KOPT-K1 (cell line): ENCODE data around the gene TUBB.
A peak's percentile ranks its signal among the peaks of the same experiment; 100 is the strongest.
"Not testable (repeated sequence)": the region's sequence is repeated elsewhere in the genome, so short reads cannot be mapped to it uniquely, and the experiment has no call there.

ENCODE experiments used
- H3K27ac ChIP-seq: fragments of 200-600 bp; sonication (generic); 2 replicates; pipeline ENCODE4 v1.5.1; 2016; ENCODE audit warnings: antibody characterized with exemption, mild to moderate bottlenecking, low read depth, low read length; ENCODE audit not compliant: poor library complexity, severe bottlenecking
- H3K36me3 ChIP-seq: fragments of 200-600 bp; sonication (generic); 2 replicates; pipeline ENCODE4 v1.5.1; 2017; ENCODE audit warnings: antibody characterized with exemption, mild to moderate bottlenecking, low read length, moderate library complexity; ENCODE audit not compliant: insufficient read depth
- H3K9me3 ChIP-seq: fragments of 200-600 bp; sonication (generic); 2 replicates; pipeline ENCODE4 v1.5.1; 2017; ENCODE audit warnings: antibody characterized with exemption, low read length, mild to moderate bottlenecking; ENCODE audit not compliant: insufficient read depth, poor library complexity, severe bottlenecking

TUBB gene

GRCh38 chr6:30703821-30704220 lies 16.3 kb upstream of the TUBB start:
- Histone ChIP-seq H3K36me3 (peaks cover 88% of the 10 kb centered on the region), H3K27ac (no peak overlapping the region), H3K9me3 (no peaks in the 10 kb centered on the region)

- Histone ChIP-seq H3K36me3 (peaks cover 90% of the 10 kb centered on the region), H3K27ac (no peak overlapping the region), H3K9me3 (no peaks in the 10 kb centered on the region)
Observed at GRCh38 chr6:30705620-30706019, 14.5 kb upstream of the TUBB start.

GRCh38 chr6:30707281-30707850 lies 12.8 kb upstream of the TUBB start:
- H3K9me3 ChIP-seq: no peaks in the 10 kb centered on the region
- peaks cover 88% of the 10 kb centered on the region for H3K36me3 ChIP-seq
- H3K27ac ChIP-seq: no peak overlapping the region

- Histone ChIP-seq H3K36me3 (peaks cover 88% of the 10 kb centered on the region), H3K9me3 (no peaks in the 10 kb centered on the region), H3K27ac (no peak overlapping the region)
Observed at GRCh38 chr6:30709101-30709868, 10.9 kb upstream of the TUBB start.

GRCh38 chr6:30711758-30712380 lies 8.3 kb upstream of the TUBB start:
- peaks cover 78% of the 10 kb centered on the region for H3K36me3 ChIP-seq
- peak overlapping the region; percentile 85 for H3K27ac ChIP-seq
- H3K9me3 ChIP-seq: no peaks in the 10 kb centered on the region

- Histone ChIP-seq H3K27ac (peak overlapping the region; percentile 85), H3K9me3 (no peaks in the 10 kb centered on the region), H3K36me3 (peaks cover 72% of the 10 kb centered on the region)
Observed at GRCh38 chr6:30712441-30712945, 7.7 kb upstream of the TUBB start.

- H3K36me3 ChIP-seq: peaks cover 54% of the 10 kb centered on the region
- peak overlapping the region; percentile 98 for H3K27ac ChIP-seq
- no peaks in the 10 kb centered on the region for H3K9me3 ChIP-seq
Observed at GRCh38 chr6:30714263-30714662, 5.9 kb upstream of the TUBB start.

GRCh38 chr6:30716879-30717128 lies 3.3 kb upstream of the TUBB start:
- Histone ChIP-seq H3K36me3 (peaks cover 35% of the 10 kb centered on the region), H3K27ac (peak overlapping the region; percentile 98), H3K9me3 (no peaks in the 10 kb centered on the region)

- H3K27ac ChIP-seq: peak within 1 kb of the TSS; percentile 98
- no peaks in the 10 kb centered on the region for H3K9me3 ChIP-seq
- peaks cover 39% of the 10 kb centered on the region for H3K36me3 ChIP-seq
Observed at GRCh38 chr6:30717129-30717844, 2.9 kb upstream of the TUBB start, which contains the start of gene MDC1. TSS of gene MDC1 (minus strand) at chr6:30717281. CDS start at chr6:30715175, 2,106 bp downstream.

- H3K9me3 ChIP-seq: not testable (repeated sequence)
- peak overlapping the region; percentile 98 for H3K27ac ChIP-seq
- peaks cover 39% of the 10 kb centered on the region for H3K36me3 ChIP-seq
Observed at GRCh38 chr6:30717845-30718720, 2.1 kb upstream of the TUBB start.

- H3K27ac ChIP-seq: peak overlapping the region; percentile 98
- peaks cover 39% of the 10 kb centered on the region for H3K36me3 ChIP-seq
- no peaks in the 10 kb centered on the region for H3K9me3 ChIP-seq
Observed at GRCh38 chr6:30719356-30719755, 796 bp upstream of the TUBB start.

GRCh38 chr6:30720738-30721197 lies 616 bp downstream of the TUBB start:
- H3K36me3 ChIP-seq: peaks cover 44% of the 10 kb centered on the region
- H3K27ac ChIP-seq: peak overlapping the region; percentile 98
- H3K9me3 ChIP-seq: no peaks in the 10 kb centered on the region

- Histone ChIP-seq H3K27ac (peak overlapping the region; percentile 98), H3K36me3 (peaks cover 49% of the 10 kb centered on the region), H3K9me3 (no peaks in the 10 kb centered on the region)
Observed at GRCh38 chr6:30721198-30722024, 1.3 kb downstream of the TUBB start.

- Histone ChIP-seq H3K27ac (peak overlapping the region; percentile 98), H3K36me3 (peaks cover 54% of the 10 kb centered on the region)
- H3K9me3 ChIP-seq: not testable (repeated sequence)
Observed at GRCh38 chr6:30722025-30722279, 1.8 kb downstream of the TUBB start.
